Epithelial cell of proximal tubule (primary cell): ENCODE measurements around the gene AURKA. TPM values are rescaled to one million over a fixed set of nuclear protein-coding genes. Genes with fewer than 3 reads are reported as not detected.

Source experiments
- DNase-seq: peaks from one replicate; pipeline ENCODE4 v3.0.0-alpha.2; 2011; ENCODE audit warnings: low read depth
- H3K4me3 ChIP-seq: 2 replicates; pipeline ENCODE4 v1.5.1; 2011; ENCODE audit warnings: low read depth, mild to moderate bottlenecking, low read length
- CTCF ChIP-seq: conservative IDR thresholded peaks from 2 replicates; pipeline ENCODE4 v1.5.1; 2012; ENCODE audit warnings: low read depth, mild to moderate bottlenecking, low read length
- total RNA-seq: library from RNA; depleted of rRNA; stranded (reverse); fragments of >200 nt; gene quantifications from 2 replicates; pipeline ENCODE4 v1.2.3, GENCODE V29; 2015

The AURKA gene
- total RNA-seq, 1 donor from 2014 or later, result 83.9 TPM

- no peak for TF ChIP-seq CTCF
- no peak overlapping the region for H3K4me3 ChIP-seq
- no peak for DNase-seq
These were observed 19.2 kb downstream of the AURKA start for GRCh38 chr20:56372850-56373249.

GRCh38 chr20:56371977-56372376 lies 20.0 kb downstream of the AURKA start:
- no peak for DNase-seq
- no peak overlapping the region for H3K4me3 ChIP-seq
- TF ChIP-seq CTCF, result no peak

GRCh38 chr20:56369179-56369578 lies 22.8 kb downstream of the AURKA start:
- no peak overlapping the region for H3K4me3 ChIP-seq
- no peak for DNase-seq
- TF ChIP-seq CTCF, result no peak

GRCh38 chr20:56368351-56369134 lies 23.5 kb downstream of the AURKA start:
- DNase-seq, result no peak
- no peak for TF ChIP-seq CTCF
- no peak overlapping the region for H3K4me3 ChIP-seq

- H3K4me3 ChIP-seq, result no peak overlapping the region
- no peak for DNase-seq
- TF ChIP-seq CTCF, result no peak
These were observed 28.5 kb downstream of the AURKA start for GRCh38 chr20:56363491-56363890.

- no peak for DNase-seq
- no peak for TF ChIP-seq CTCF
- H3K4me3 ChIP-seq, result no peak overlapping the region
These were observed 29.1 kb downstream of the AURKA start for GRCh38 chr20:56362833-56363413.

- TF ChIP-seq CTCF, result no peak
- no peak for DNase-seq
These were observed 30.1 kb downstream of the AURKA start for GRCh38 chr20:56361900-56362299.

More at GRCh38 chr20:56361900-56362299, 30.1 kb downstream of the AURKA start:
- H3K4me3 ChIP-seq, result no peak overlapping the region
